Muscle of arm (tissue), 12 donors: Measurements from ENCODE around the gene CCDC183. TPM values are rescaled to one million over a fixed set of nuclear protein-coding genes. Genes with fewer than 3 reads are reported as not detected.

ENCODE experiments used
- DNase-seq: peaks from one replicate; pipeline ENCODE4 v3.0.0-alpha.2; 2013
- polyA plus RNA-seq, 12 donors: library from polyadenylated mRNA; unstranded; fragments of 120-200 nt; gene quantifications; one replicate each; pipeline ENCODE4 v1.2.1, GENCODE V29; 2013; ENCODE audit not compliant: insufficient read length in 12 of 12

Gene CCDC183
- polyA plus RNA-seq, 12 donors, result 0.71 to 3.7 (median 2.7) TPM; not detected in 2

GRCh38 chr9:136847826-136848392 is 51.8 kb downstream of the CCDC183 start:
- peak; percentile 82 for DNase-seq

DNA sequence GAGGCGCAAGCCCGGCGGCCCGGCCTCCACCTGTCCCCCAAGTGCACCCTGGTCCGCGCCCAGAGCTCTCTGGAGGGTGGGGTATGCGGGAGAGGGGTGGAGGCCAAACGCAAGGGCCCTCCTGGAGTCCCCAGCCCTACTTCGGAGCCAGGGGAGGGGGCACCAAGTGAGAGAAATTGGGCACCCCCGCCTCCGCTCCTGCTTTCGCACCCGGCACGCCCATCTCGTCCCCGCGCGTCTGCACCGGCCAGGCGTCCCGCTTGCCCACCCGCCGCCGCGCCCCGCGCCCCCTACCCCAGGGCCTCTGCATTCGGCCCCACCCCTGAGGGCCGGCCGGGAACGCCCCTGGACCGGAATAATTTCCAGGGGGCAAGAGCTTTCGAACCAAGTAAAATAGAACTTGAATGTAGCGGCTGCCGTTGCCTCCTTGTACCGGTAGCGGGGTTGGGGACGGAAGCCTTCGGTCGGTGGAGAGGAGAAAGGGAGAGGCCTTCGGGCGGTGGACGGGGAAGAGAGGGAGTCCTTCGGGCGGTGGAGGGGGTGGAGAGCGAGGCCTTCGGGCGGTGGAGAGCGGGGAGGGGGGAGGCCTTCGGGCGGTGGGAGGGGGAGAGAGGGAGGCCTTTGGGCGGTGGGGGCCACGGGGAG is 52.4 kb downstream of the CCDC183 start:
- DNase-seq, result no peak

- DNase-seq, result peak; percentile 100
Observed at GRCh38 chr9:136849038-136849959, 53.2 kb downstream of the CCDC183 start, which contains the start of gene PHPT1. Gene PHPT1, plus strand, starts transcription at chr9:136849409. Its CDS starts 22 bp downstream, at chr9:136849431.

GRCh38 chr9:136849960-136850865 is 54.1 kb downstream of the CCDC183 start:
- DNase-seq, result no peak

DNA sequence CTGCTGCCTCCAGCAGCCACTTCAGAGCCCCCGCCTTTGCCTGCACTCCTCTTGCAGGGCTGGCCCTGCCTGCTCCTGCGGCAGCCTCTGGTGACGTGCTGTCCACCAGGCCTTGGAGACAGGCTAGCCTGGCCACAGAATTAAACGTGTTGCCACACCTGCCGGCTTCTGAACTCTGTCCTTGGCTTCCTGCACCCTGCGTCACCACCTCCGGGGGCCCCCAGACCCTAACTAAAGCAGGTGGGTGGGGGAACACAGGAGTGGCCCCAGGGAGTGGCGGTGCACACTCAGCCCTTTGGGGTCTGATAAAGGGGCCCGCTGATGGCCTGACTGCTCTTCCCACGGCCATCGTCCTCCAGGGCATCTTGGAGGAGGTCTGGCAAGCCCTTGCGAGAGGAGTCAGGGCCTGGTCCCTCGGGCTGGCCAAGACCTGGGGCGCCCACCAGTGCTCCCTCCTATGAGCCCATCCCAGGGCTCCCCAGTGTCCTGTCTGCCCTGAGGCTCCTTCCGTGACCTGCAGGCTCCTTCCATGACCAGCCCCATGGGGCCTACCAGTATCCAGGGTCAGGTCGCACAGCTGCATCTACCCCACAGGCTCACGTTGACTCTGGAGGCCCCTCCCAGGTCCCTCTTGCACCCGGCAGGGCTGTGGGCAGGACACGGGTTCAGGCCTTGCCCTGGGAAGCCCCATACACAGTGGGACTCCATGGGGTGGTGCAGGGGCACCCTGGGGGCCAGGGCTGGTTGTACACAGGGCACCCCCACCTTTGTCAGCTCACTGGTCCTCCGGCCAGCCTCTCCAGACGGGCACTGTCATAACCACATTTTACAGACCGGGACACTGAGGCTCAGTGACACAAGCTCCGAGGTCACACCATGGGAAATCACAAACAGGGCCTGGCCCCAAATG is 55.0 kb downstream of the CCDC183 start:
- DNase-seq, result no peak

DNA sequence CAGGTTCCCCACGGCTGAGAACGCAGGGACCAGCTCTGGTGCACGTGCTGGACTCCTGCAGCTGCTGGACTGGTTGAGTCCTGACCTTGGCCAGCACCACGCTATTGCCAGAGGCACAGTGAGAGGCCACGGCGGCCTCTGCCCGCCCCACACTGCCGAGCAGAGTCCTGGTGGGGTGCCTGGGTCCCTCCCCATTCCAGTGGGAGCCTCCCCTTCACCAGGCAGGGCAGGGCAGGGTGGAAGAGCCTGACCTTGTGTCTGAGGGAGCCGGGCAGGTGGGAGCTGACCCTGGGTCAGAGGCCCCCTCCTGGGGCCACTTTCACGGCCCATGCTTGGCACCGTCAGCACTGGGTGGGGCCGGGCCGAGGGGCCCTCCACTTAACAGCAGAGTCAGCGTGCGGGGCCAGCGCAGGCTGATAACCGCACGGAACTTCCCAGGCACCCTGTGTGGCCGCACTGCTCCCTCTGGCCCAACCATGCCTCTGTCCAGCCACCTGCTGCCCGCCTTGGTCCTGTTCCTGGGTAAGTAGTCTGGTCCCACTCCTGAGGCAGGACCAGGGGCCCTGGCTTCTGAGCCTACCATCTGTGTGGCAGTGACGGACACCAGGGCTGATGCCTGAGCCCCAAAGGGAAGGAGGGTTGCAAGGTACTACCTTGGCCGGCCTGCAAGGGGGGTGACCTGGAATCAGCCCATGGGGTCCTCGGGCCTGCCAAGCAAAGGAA is 56.0 kb downstream of the CCDC183 start, which contains the start of gene MAMDC4:
MAMDC4 (plus strand) TSS at position 406 of the 723 bp plus-strand sequence; CDS start at position 477, 71 bp downstream.
- DNase-seq, result no peak

- no peak for DNase-seq
Observed at GRCh38 chr9:136852664-136853595, 56.8 kb downstream of the CCDC183 start.

GRCh38 chr9:136853596-136854112 is 57.5 kb downstream of the CCDC183 start:
- no peak for DNase-seq

DNA sequence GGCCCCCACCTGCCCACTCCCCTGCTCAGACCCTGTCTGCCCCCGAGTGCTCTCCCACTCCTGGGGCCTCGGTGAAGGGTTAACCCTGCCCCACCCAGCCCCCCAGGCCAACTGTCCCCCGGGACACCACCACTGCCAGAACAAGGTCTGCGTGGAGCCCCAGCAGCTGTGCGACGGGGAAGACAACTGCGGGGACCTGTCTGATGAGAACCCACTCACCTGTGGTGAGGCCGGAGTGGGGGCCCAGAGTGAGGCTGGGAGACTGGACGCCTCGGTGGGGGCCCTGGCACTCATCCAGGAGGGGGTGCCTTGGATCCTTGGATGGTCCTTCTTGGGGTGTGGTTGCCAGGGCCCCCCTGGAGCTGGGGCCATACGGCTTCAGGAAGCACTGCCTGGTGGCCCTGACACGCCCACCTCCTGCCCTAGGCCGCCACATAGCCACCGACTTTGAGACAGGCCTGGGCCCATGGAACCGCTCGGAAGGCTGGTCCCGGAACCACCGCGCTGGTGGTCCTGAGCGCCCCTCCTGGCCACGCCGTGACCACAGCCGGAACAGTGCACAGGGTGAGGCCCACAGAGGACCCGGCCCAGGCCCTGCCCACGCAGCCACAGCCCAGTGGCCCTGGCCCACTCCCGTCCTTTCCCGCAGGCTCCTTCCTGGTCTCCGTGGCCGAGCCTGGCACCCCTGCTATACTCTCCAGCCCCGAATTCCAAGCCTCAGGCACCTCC is 58.1 kb downstream of the CCDC183 start:
- no peak for DNase-seq

GRCh38 chr9:136854842-136855460 is 58.8 kb downstream of the CCDC183 start:
- DNase-seq, result no peak

- no peak for DNase-seq
Observed at GRCh38 chr9:136855461-136856078, 59.4 kb downstream of the CCDC183 start.

GRCh38 chr9:136856079-136856476 is 59.9 kb downstream of the CCDC183 start:
- no peak for DNase-seq

GRCh38 chr9:136856541-136857141 is 60.5 kb downstream of the CCDC183 start:
- DNase-seq, result no peak

DNA sequence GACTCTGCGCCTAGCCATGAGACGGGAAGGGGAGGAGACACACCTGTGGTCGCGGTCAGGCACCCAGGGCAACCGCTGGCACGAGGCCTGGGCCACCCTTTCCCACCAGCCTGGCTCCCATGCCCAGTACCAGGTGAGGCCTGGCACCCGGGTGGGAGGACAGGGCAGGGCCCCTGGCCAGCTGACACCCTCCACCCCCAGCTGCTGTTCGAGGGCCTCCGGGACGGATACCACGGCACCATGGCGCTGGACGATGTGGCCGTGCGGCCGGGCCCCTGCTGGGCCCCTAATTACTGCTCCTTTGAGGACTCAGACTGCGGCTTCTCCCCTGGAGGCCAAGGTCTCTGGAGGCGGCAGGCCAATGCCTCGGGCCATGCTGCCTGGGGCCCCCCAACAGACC is 61.0 kb downstream of the CCDC183 start:
- DNase-seq, result no peak
